NCI-H226 (cell line): Measurements from ENCODE around the gene CFHR1.
"Not testable (repeated sequence)": the region's sequence is repeated elsewhere in the genome, so short reads cannot be mapped to it uniquely, and the experiment has no call there.

ENCODE experiments used
- DNase-seq: peaks from one replicate; pipeline ENCODE4 v3.0.0-alpha.2; 2015

Gene CFHR1

GRCh38 chr1:196819531-196819930 lies at the start of gene CFHR1:
TSS of gene CFHR1 (plus strand) at chr1:196819731. CDS start at chr1:196819845, 114 bp downstream.
- not testable (repeated sequence) for DNase-seq

- DNase-seq: not testable (repeated sequence)
These were observed 49.7 kb upstream of the CFHR1 start for GRCh38 chr1:196769823-196770222.

- no peak for DNase-seq
These were observed 45.8 kb upstream of the CFHR1 start for GRCh38 chr1:196773713-196774112.

GRCh38 chr1:196774175-196774574 lies 45.4 kb upstream of the CFHR1 start:
- no peak for DNase-seq

- DNase-seq: no peak
These were observed 44.9 kb upstream of the CFHR1 start, which contains the start of gene CFHR3 for GRCh38 chr1:196774603-196775002. TSS of gene CFHR3 (plus strand) at chr1:196774840. CDS start at chr1:196774887, 47 bp downstream.

- DNase-seq: no peak
These were observed 41.9 kb upstream of the CFHR1 start for GRCh38 chr1:196777603-196778002.

GRCh38 chr1:196779093-196779492 lies 40.4 kb upstream of the CFHR1 start:
- DNase-seq: no peak

GRCh38 chr1:196791252-196791651 lies 28.3 kb upstream of the CFHR1 start:
- DNase-seq: not testable (repeated sequence)

GRCh38 chr1:196794103-196794502 lies 25.4 kb upstream of the CFHR1 start:
- not testable (repeated sequence) for DNase-seq

GRCh38 chr1:196797891-196798290 lies 21.6 kb upstream of the CFHR1 start:
- no peak for DNase-seq

- DNase-seq: not testable (repeated sequence)
These were observed 17.6 kb upstream of the CFHR1 start for GRCh38 chr1:196801920-196802319.

GRCh38 chr1:196808529-196809235 lies 10.8 kb upstream of the CFHR1 start:
- no peak for DNase-seq

GRCh38 chr1:196817442-196817841 lies 2.1 kb upstream of the CFHR1 start:
- DNase-seq: not testable (repeated sequence)

- peak; percentile 1 for DNase-seq
These were observed 8.3 kb downstream of the CFHR1 start for GRCh38 chr1:196827860-196828259.

- not testable (repeated sequence) for DNase-seq
These were observed 30.3 kb downstream of the CFHR1 start for GRCh38 chr1:196849613-196850492.

- no peak for DNase-seq
These were observed 36.5 kb downstream of the CFHR1 start for GRCh38 chr1:196856053-196856452.

- DNase-seq: no peak
These were observed 37.7 kb downstream of the CFHR1 start for GRCh38 chr1:196857188-196857587.

GRCh38 chr1:196858811-196859210 lies 39.3 kb downstream of the CFHR1 start:
- no peak for DNase-seq

GRCh38 chr1:196860323-196860884 lies 40.9 kb downstream of the CFHR1 start:
- no peak for DNase-seq

- no peak for DNase-seq
These were observed 41.9 kb downstream of the CFHR1 start for GRCh38 chr1:196861429-196861828.

- DNase-seq: no peak
These were observed 47.4 kb downstream of the CFHR1 start for GRCh38 chr1:196866974-196867373.

- DNase-seq: no peak
These were observed 53.9 kb downstream of the CFHR1 start for GRCh38 chr1:196873385-196873784.

GRCh38 chr1:196875935-196876334 lies 56.4 kb downstream of the CFHR1 start:
- no peak for DNase-seq

- DNase-seq: no peak
These were observed 58.4 kb downstream of the CFHR1 start for GRCh38 chr1:196877964-196878363.
